Parathyroid adenoma (tissue), 2 donors: ENCODE measurements around the gene KLRG1.

Source experiments
- H2AFZ ChIP-seq: fragments of 300-600 bp; sonication (generic); one replicate; pipeline ENCODE4 v1.7.0; 2017; ENCODE audit warnings: antibody characterized with exemption, mild to moderate bottlenecking
- H3K27ac ChIP-seq: fragments of 300-600 bp; sonication (generic); one replicate; pipeline ENCODE4 v1.7.0; 2017
- H3K27me3 ChIP-seq: fragments of 300-600 bp; sonication (generic); one replicate; pipeline ENCODE4 v1.7.0; 2017; ENCODE audit warnings: low read length; ENCODE audit not compliant: control insufficient read depth, insufficient read depth
- H3K36me3 ChIP-seq: fragments of 300-600 bp; sonication (generic); one replicate; pipeline ENCODE4 v1.7.0; 2017; ENCODE audit warnings: low read length; ENCODE audit not compliant: control insufficient read depth, insufficient read depth
- H3K4me1 ChIP-seq: fragments of 300-600 bp; sonication (generic); one replicate; pipeline ENCODE4 v1.7.0; 2017; ENCODE audit warnings: control low read depth
- H3K4me2 ChIP-seq: fragments of 300-600 bp; sonication (generic); one replicate; pipeline ENCODE4 v1.7.0; 2017; ENCODE audit warnings: low read length
- H3K4me3 ChIP-seq: fragments of 300-600 bp; sonication (generic); one replicate; pipeline ENCODE4 v1.7.0; 2017; ENCODE audit warnings: low read depth, low read length
- H3K79me2 ChIP-seq: fragments of 300-600 bp; sonication (generic); one replicate; pipeline ENCODE4 v1.7.0; 2017; ENCODE audit warnings: control low read depth
- H3K9ac ChIP-seq: fragments of 300-600 bp; sonication (generic); one replicate; pipeline ENCODE4 v1.7.0; 2017; ENCODE audit warnings: mild to moderate bottlenecking
- H3K9me3 ChIP-seq: fragments of 300-600 bp; sonication (generic); one replicate; pipeline ENCODE4 v1.7.0; 2017; ENCODE audit warnings: low read length; ENCODE audit not compliant: control insufficient read depth
- CTCF ChIP-seq: fragments of 300-600 bp; sonication (generic); IDR thresholded peaks from one replicate; pipeline ENCODE4 v1.7.0; 2017; ENCODE audit warnings: antibody characterized with exemption, mild to moderate bottlenecking
- donor health status: primary hyperparathyroidism.

The KLRG1 gene

GRCh38 chr12:8996682-8997405 lies 7.5 kb downstream of the KLRG1 start:
- Histone ChIP-seq H3K27me3 (no peaks in the 10 kb centered on the region), H2AFZ (no peak overlapping the region), H3K9me3 (no peaks in the 10 kb centered on the region), H3K4me1 (no peaks in the 10 kb centered on the region), H3K79me2 (no peaks in the 10 kb centered on the region), H3K4me3 (no peak overlapping the region), H3K36me3 (no peaks in the 10 kb centered on the region), H3K9ac (no peak overlapping the region), H3K4me2 (no peak overlapping the region), H3K27ac (no peak overlapping the region)
- TF ChIP-seq CTCF = no peak

GRCh38 chr12:9001233-9001632 lies 11.9 kb downstream of the KLRG1 start:
- TF ChIP-seq CTCF = no peak
- H3K27ac ChIP-seq = no peak overlapping the region

GRCh38 chr12:9002335-9002734 lies 13.0 kb downstream of the KLRG1 start:
- H3K4me1 ChIP-seq = no peaks in the 10 kb centered on the region
- no peak overlapping the region for H3K9ac ChIP-seq
- no peak overlapping the region for H2AFZ ChIP-seq
- H3K36me3 ChIP-seq = no peaks in the 10 kb centered on the region
- no peak overlapping the region for H3K4me3 ChIP-seq
- TF ChIP-seq CTCF = no peak
- H3K27me3 ChIP-seq = no peaks in the 10 kb centered on the region
- no peak overlapping the region for H3K4me2 ChIP-seq
- H3K27ac ChIP-seq = no peak overlapping the region
- H3K9me3 ChIP-seq = no peaks in the 10 kb centered on the region
- no peaks in the 10 kb centered on the region for H3K79me2 ChIP-seq

More at GRCh38 chr12:9001233-9001632, 11.9 kb downstream of the KLRG1 start:
- Histone ChIP-seq H2AFZ (no peak overlapping the region), H3K36me3 (no peaks in the 10 kb centered on the region), H3K4me1 (no peaks in the 10 kb centered on the region), H3K27me3 (no peaks in the 10 kb centered on the region), H3K4me3 (no peak overlapping the region), H3K9me3 (no peaks in the 10 kb centered on the region), H3K4me2 (no peak overlapping the region), H3K9ac (no peak overlapping the region), H3K79me2 (no peaks in the 10 kb centered on the region)

- Histone ChIP-seq H3K4me1 (peaks cover 3% of the 10 kb centered on the region), H3K4me2 (no peak overlapping the region), H3K27ac (no peak overlapping the region), H3K9ac (no peak overlapping the region), H2AFZ (no peak overlapping the region), H3K79me2 (no peaks in the 10 kb centered on the region), H3K4me3 (no peak overlapping the region), H3K36me3 (no peaks in the 10 kb centered on the region), H3K27me3 (no peaks in the 10 kb centered on the region), H3K9me3 (no peaks in the 10 kb centered on the region)
- no peak for TF ChIP-seq CTCF
Measured at GRCh38 chr12:9022592-9022991, 33.2 kb downstream of the KLRG1 start.

- Histone ChIP-seq H3K9ac (no peak overlapping the region), H3K9me3 (no peaks in the 10 kb centered on the region), H3K36me3 (no peaks in the 10 kb centered on the region), H3K79me2 (no peaks in the 10 kb centered on the region), H3K4me2 (no peak overlapping the region), H3K27ac (no peak overlapping the region), H3K27me3 (no peaks in the 10 kb centered on the region), H3K4me1 (peaks cover 3% of the 10 kb centered on the region), H3K4me3 (no peak overlapping the region), H2AFZ (no peak overlapping the region)
- TF ChIP-seq CTCF = no peak
Measured at GRCh38 chr12:9024512-9024911, 35.2 kb downstream of the KLRG1 start.
